Suprapubic skin (tissue), 3 donors: ENCODE measurements around the gene FBXO10.

Source experiments
- EP300 ChIP-seq: sonication (generic); formaldehyde crosslinking; IDR thresholded peaks from one replicate; pipeline ENCODE4 v1.6.1; 2017; ENCODE audit warnings: antibody characterized with exemption
- TF ChIP-seq, protein P1 (sequence below), 2 donors: fragments of 200-600 bp in 1 of 2; fragments of 450-650 bp in 1 of 2; sonication (generic) in 1 of 2; IDR thresholded peaks; one replicate each; pipeline ENCODE4 v1.5.1; 2016 to 2019; ENCODE audit warnings: antibody characterized with exemption in 2 of 2, mild to moderate bottlenecking in 1 of 2, moderate library complexity in 1 of 2

DNA sequence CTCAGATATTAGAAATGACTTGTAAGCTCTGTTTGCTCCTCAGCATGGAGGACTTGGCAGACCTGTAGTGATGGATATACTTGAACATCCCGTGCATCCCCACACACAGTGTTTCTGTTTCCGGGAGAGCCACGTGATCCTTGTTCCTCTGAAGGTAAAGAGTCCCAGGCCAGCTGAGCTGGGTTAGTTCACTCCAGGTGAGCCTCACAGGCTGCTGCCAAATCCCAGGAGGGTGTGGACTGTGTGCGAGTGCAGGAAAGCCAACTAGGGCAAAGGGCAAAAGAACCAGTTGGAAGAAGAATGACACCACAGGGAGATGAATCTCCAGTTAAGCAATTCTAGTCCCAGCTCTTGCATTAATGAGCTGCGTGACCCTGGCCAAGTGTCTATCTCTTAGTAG is 26.6 kb upstream of the FBXO10 start:
- TF ChIP-seq, protein P1, sequence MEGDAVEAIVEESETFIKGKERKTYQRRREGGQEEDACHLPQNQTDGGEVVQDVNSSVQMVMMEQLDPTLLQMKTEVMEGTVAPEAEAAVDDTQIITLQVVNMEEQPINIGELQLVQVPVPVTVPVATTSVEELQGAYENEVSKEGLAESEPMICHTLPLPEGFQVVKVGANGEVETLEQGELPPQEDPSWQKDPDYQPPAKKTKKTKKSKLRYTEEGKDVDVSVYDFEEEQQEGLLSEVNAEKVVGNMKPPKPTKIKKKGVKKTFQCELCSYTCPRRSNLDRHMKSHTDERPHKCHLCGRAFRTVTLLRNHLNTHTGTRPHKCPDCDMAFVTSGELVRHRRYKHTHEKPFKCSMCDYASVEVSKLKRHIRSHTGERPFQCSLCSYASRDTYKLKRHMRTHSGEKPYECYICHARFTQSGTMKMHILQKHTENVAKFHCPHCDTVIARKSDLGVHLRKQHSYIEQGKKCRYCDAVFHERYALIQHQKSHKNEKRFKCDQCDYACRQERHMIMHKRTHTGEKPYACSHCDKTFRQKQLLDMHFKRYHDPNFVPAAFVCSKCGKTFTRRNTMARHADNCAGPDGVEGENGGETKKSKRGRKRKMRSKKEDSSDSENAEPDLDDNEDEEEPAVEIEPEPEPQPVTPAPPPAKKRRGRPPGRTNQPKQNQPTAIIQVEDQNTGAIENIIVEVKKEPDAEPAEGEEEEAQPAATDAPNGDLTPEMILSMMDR (IDR thresholded peaks at IDR 0.05) = no peak
- no peak for TF ChIP-seq EP300
